ENCODE results near the gene DEK. TPM values are rescaled to one million over a fixed set of nuclear protein-coding genes. Genes with fewer than 3 reads are reported as not detected.
A peak's percentile ranks its signal among the peaks of the same experiment; 100 is the strongest.

The DEK gene
- total RNA-seq, 1 experiment from 2014 or later, result 148 TPM

- TF ChIP-seq, protein P1, sequence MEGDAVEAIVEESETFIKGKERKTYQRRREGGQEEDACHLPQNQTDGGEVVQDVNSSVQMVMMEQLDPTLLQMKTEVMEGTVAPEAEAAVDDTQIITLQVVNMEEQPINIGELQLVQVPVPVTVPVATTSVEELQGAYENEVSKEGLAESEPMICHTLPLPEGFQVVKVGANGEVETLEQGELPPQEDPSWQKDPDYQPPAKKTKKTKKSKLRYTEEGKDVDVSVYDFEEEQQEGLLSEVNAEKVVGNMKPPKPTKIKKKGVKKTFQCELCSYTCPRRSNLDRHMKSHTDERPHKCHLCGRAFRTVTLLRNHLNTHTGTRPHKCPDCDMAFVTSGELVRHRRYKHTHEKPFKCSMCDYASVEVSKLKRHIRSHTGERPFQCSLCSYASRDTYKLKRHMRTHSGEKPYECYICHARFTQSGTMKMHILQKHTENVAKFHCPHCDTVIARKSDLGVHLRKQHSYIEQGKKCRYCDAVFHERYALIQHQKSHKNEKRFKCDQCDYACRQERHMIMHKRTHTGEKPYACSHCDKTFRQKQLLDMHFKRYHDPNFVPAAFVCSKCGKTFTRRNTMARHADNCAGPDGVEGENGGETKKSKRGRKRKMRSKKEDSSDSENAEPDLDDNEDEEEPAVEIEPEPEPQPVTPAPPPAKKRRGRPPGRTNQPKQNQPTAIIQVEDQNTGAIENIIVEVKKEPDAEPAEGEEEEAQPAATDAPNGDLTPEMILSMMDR (IDR thresholded peaks at IDR 0.05; ENCODE audit: unreplicated experiment), result no peak
- Mint-ChIP-seq H3K27me3 (ENCODE audit: insufficient read depth, unreplicated experiment) (no peaks in the 10 kb centered on the region), H3K4me1 (ENCODE audit: insufficient read depth, unreplicated experiment) (peaks cover 36% of the 10 kb centered on the region), H3K9me3 (ENCODE audit: unreplicated experiment) (no peaks in the 10 kb centered on the region), H3K36me3 (ENCODE audit: insufficient read depth, unreplicated experiment) (peaks cover 40% of the 10 kb centered on the region), H3K4me3 (ENCODE audit: unreplicated experiment) (peak overlapping the region; percentile 51), H3K27ac (ENCODE audit: low read depth, unreplicated experiment) (peak overlapping the region; percentile 81)
- no TSS peak for BruUV-seq (replicated peaks)
- ChIA-PET POLR2A (interaction anchor here (0.8 to 6.0 kb wide), 8 partner anchors 10 to 280 kb away, joined by 3 to 65 read pairs (median 9); partner anchors contain the start of gene RNF144B), CTCF (interaction anchor here (0.7 kb wide), 1 partner anchor 1182 kb away, joined by 3 read pairs; no protein-coding TSS in a partner anchor)
- DNase-seq (ENCODE audit: unreplicated experiment), result peak; percentile 62
- intact Hi-C loops (cut with micrococcal nuclease), result loop anchor here (5.0 kb wide), 2 partner anchors 127 to 273 kb away; partner anchors contain the start of genes KIF13A and RNF144B
Observed at GRCh38 chr6:18260448-18261106, 3.8 kb downstream of the DEK start.

DNA sequence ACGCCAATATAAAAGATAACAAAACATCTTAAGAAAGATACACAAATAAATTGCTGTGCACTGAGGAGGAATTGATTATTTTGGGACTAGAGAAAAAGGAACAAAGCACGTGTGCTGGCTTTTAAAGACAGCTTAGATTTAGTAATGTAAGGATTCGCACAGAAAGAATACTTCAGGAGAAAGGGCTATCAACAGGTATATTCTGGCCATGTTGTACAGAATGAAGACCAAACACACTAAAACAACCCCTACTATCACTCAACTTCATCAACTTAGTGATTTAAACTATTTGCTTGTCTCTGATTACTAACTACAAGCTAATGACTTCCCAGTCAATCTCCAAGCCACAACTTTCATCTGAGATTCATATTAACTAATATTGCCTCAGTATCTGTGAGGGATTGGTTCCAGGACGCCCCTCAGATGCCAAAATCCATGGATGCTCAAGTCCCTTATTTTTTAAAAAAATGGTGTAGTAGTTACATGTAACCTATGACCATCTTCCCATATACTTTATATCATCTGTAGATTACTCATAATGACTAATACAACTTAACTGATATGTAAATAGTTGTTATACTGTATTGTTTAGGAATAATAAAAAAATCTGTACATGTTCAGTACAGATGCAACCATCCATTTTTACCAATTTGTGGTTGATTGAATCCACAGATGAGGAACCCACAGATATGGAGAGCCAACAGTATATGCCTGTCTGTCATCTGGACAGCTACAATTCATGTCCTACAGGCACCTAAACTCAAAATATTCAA is 4.5 kb downstream of the DEK start:
- no peaks in the 10 kb centered on the region for H3K9me3 Mint-ChIP-seq (ENCODE audit: unreplicated experiment)
- intact Hi-C loops (cut with micrococcal nuclease), result loop anchor here (5.0 kb wide), 2 partner anchors 127 to 273 kb away; partner anchors contain the start of genes KIF13A and RNF144B
- H3K36me3 Mint-ChIP-seq (ENCODE audit: insufficient read depth, unreplicated experiment), result peaks cover 47% of the 10 kb centered on the region
- no peaks in the 10 kb centered on the region for H3K27me3 Mint-ChIP-seq (ENCODE audit: insufficient read depth, unreplicated experiment)
- DNase-seq (ENCODE audit: unreplicated experiment), result no peak
- no TSS peak for BruUV-seq (replicated peaks)
- H3K27ac Mint-ChIP-seq (ENCODE audit: low read depth, unreplicated experiment), result peak overlapping the region; percentile 81
- TF ChIP-seq, protein P1 (IDR thresholded peaks at IDR 0.05; ENCODE audit: unreplicated experiment), result no peak
- peak overlapping the region; percentile 51 for H3K4me3 Mint-ChIP-seq (ENCODE audit: unreplicated experiment)
- CTCF ChIA-PET, result no interaction called here
- POLR2A ChIA-PET, result interaction anchor here (0.5 to 6.0 kb wide), 7 partner anchors 9 to 130 kb away, joined by 3 to 65 read pairs (median 7); no protein-coding TSS in a partner anchor
- H3K4me1 Mint-ChIP-seq (ENCODE audit: insufficient read depth, unreplicated experiment), result peaks cover 29% of the 10 kb centered on the region

DNA sequence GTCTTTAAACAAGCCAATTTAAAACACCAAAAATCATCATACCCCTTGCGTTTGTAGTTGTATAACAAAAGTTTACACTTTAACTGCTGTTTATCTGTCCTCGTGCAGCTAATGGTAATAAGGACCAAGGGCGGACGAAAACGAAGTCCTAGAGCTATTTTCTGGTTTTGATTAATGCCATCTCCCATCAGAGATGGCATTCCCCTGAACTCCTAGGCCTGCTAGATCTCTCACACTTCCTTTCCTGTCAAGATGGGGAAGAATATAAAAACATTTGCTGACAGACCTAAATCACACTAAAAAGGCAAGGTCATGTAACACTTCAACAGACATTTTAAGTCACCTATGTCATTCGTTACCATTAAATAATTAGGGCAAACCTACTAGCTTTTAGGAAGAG is 9.5 kb downstream of the DEK start:
- TF ChIP-seq, protein P1 (IDR thresholded peaks at IDR 0.05; ENCODE audit: unreplicated experiment), result no peak
- Mint-ChIP-seq H3K27ac (ENCODE audit: low read depth, unreplicated experiment) (no peak overlapping the region), H3K4me3 (ENCODE audit: unreplicated experiment) (no peak overlapping the region), H3K36me3 (ENCODE audit: insufficient read depth, unreplicated experiment) (peaks cover 92% of the 10 kb centered on the region), H3K27me3 (ENCODE audit: insufficient read depth, unreplicated experiment) (no peaks in the 10 kb centered on the region), H3K4me1 (ENCODE audit: insufficient read depth, unreplicated experiment) (peaks cover 5% of the 10 kb centered on the region), H3K9me3 (ENCODE audit: unreplicated experiment) (no peaks in the 10 kb centered on the region)
- ChIA-PET CTCF (interaction anchor here (0.5 to 1.2 kb wide), 3 partner anchors 18 to 547 kb away, joined by 3 read pairs; no protein-coding TSS in a partner anchor), POLR2A (interaction anchor here (0.7 to 1.5 kb wide), 6 partner anchors 9 to 99 kb away, joined by 3 to 7 read pairs (median 4); partner anchors contain the start of gene DEK)
- no peak for DNase-seq (ENCODE audit: unreplicated experiment)
- intact Hi-C loops (cut with micrococcal nuclease), result no loop called here
- TSS peak; percentile 7 for BruUV-seq (replicated peaks)

DNA sequence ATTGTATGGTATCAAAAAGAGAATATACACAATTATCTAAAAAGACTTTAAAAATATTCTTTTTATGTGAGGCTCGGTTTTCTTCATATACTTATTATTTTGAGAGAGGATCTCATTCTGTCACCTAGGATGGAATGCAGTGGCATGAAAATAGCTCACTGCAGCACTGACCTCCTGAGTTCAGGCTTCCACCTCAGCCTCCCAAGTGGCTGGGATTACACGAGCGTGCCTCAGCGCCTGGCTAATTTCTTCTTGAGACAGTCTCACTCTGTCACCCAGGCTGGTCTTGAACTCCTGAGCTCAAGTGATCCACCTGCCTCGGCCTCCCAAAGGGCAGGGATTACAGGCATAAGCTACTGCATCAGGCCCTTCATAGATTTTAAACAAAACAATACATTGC is 10.7 kb downstream of the DEK start:
- peaks cover 98% of the 10 kb centered on the region for H3K36me3 Mint-ChIP-seq (ENCODE audit: insufficient read depth, unreplicated experiment)
- TF ChIP-seq, protein P1 (IDR thresholded peaks at IDR 0.05; ENCODE audit: unreplicated experiment), result no peak
- POLR2A ChIA-PET, result interaction anchor here (1.0 to 1.5 kb wide), 5 partner anchors 9 to 98 kb away, joined by 3 to 5 read pairs (median 4); no protein-coding TSS in a partner anchor
- no peak overlapping the region for H3K27ac Mint-ChIP-seq (ENCODE audit: low read depth, unreplicated experiment)
- DNase-seq (ENCODE audit: unreplicated experiment), result no peak
- CTCF ChIA-PET, result interaction anchor here (1.2 kb wide), 1 partner anchor 250 kb away, joined by 3 read pairs; no protein-coding TSS in a partner anchor
- no peaks in the 10 kb centered on the region for H3K9me3 Mint-ChIP-seq (ENCODE audit: unreplicated experiment)
- intact Hi-C loops (cut with micrococcal nuclease), result no loop called here
- no TSS peak for BruUV-seq (replicated peaks)
- H3K4me1 Mint-ChIP-seq (ENCODE audit: insufficient read depth, unreplicated experiment), result no peaks in the 10 kb centered on the region
- no peaks in the 10 kb centered on the region for H3K27me3 Mint-ChIP-seq (ENCODE audit: insufficient read depth, unreplicated experiment)
- H3K4me3 Mint-ChIP-seq (ENCODE audit: unreplicated experiment), result no peak overlapping the region

Data from MCF 10A (cell line).